B cell (primary cell): ENCODE data around the gene CUL9.

Experiments used
- CTCF ChIP-seq: fragments of 200-600 bp; IDR thresholded peaks from one replicate; pipeline ENCODE4 v1.8.0; 2022; ENCODE audit warnings: antibody characterized with exemption, mild to moderate bottlenecking
- EZH2 ChIP-seq: IDR thresholded peaks from 2 replicates; pipeline ENCODE4 v1.6.1; 2012; ENCODE audit warnings: borderline replicate concordance, low read depth, mild to moderate bottlenecking, moderate library complexity, low read length; ENCODE audit not compliant: insufficient read depth, poor library complexity, severe bottlenecking

- TF ChIP-seq CTCF: no peak
- TF ChIP-seq EZH2: no peak
Measured at GRCh38 chr6:43241446-43241845, 59.5 kb downstream of the CUL9 start.
